Endothelial cell of umbilical vein (primary cell): ENCODE results near the gene NOX1.

Source experiments
- CTCF ChIP-seq, 2 donors: IDR thresholded peaks; 1 replicate in 1 of 2; 2 replicates in 1 of 2; pipeline ENCODE4 v1.5.1; 2011; ENCODE audit warnings: low read length in 2 of 2, mild to moderate bottlenecking in 2 of 2, moderate library complexity in 2 of 2, control low read depth in 1 of 2, inconsistent platforms in 1 of 2, low read depth in 1 of 2; ENCODE audit not compliant: insufficient read depth in 1 of 2; ENCODE audit errors: extremely low read depth in 1 of 2
- EZH2 ChIP-seq: IDR thresholded peaks from 2 replicates; pipeline ENCODE4 v1.6.1; 2012; ENCODE audit warnings: borderline replicate concordance, low read depth, mild to moderate bottlenecking, moderate library complexity, low read length, inconsistent platforms; ENCODE audit not compliant: severe bottlenecking
- FOS ChIP-seq: IDR thresholded peaks from 2 replicates; pipeline ENCODE4 v1.6.1; 2011; ENCODE audit warnings: mild to moderate bottlenecking, low read length, moderate library complexity, borderline replicate concordance; ENCODE audit not compliant: insufficient read depth
- MAX ChIP-seq: IDR thresholded peaks from 2 replicates; pipeline ENCODE4 v1.6.1; 2011; ENCODE audit not compliant: insufficient read depth, insufficient read length
- POLR2A ChIP-seq: IDR thresholded peaks from 2 replicates; pipeline ENCODE4 v1.6.1; 2012; ENCODE audit warnings: low read depth, mild to moderate bottlenecking, control low read depth, low read length
- POLR2AphosphoS5 ChIP-seq: IDR thresholded peaks from 2 replicates; pipeline ENCODE4 v1.6.1; 2012; ENCODE audit warnings: low read depth, mild to moderate bottlenecking, control low read depth, low read length, moderate library complexity; ENCODE audit not compliant: insufficient read depth

GRCh38 chrX:100819534-100819836, 54.7 kb downstream of the NOX1 start:
- no peak for TF ChIP-seq CTCF (IDR thresholded peaks at IDR 0.05; ENCODE audit: extremely low read depth in 1 of 2, insufficient read depth in 1 of 2, low read depth in 1 of 2, low read length in 2 of 2)
- TF ChIP-seq EZH2: no peak
- no peak for TF ChIP-seq POLR2A
- no peak for TF ChIP-seq POLR2AphosphoS5
- no peak for TF ChIP-seq FOS
- no peak for TF ChIP-seq MAX
